ENCODE measurements around the gene OR5AU1.

The OR5AU1 gene

DNA sequence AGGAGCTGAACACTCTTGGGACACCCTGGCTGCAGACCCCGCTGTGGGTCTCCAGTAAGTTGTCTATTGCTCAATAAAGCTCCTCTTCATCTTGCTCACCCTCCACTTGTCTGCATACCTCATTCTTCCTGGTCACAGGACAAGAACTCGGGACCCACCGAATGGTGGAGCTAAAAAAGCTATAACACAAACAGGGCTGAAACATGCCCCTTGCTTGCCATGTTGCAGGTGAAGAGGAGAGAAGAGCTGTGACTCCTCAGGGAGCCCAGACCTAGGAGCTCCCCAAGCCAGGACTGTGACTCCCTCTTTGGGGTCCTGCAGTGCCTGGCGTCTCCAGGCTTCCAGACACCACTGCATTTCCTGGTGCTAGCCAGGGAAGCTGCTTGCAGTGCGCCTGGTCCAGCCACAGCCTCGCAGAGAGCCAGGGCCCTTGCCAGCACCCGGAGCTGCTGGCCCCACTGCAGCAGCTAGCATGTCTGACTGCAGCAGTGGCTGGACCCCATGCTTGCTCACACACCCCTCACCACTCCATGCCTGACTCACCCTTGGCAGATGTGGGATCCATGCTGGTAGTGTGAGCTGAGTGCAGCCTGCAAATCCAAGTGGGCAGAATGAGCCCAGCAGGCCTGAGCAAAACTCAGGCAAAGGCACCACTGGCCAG lies 37.1 kb upstream of the OR5AU1 start:
- no peak for DNase-seq (ENCODE audit: low read depth in 2 of 2)
- H3K4me3 ChIP-seq (replicated peaks in 1 of 2; ENCODE audit: low read depth in 2 of 2, low read length in 2 of 2) = no peak overlapping the region
- TF ChIP-seq, protein P1, sequence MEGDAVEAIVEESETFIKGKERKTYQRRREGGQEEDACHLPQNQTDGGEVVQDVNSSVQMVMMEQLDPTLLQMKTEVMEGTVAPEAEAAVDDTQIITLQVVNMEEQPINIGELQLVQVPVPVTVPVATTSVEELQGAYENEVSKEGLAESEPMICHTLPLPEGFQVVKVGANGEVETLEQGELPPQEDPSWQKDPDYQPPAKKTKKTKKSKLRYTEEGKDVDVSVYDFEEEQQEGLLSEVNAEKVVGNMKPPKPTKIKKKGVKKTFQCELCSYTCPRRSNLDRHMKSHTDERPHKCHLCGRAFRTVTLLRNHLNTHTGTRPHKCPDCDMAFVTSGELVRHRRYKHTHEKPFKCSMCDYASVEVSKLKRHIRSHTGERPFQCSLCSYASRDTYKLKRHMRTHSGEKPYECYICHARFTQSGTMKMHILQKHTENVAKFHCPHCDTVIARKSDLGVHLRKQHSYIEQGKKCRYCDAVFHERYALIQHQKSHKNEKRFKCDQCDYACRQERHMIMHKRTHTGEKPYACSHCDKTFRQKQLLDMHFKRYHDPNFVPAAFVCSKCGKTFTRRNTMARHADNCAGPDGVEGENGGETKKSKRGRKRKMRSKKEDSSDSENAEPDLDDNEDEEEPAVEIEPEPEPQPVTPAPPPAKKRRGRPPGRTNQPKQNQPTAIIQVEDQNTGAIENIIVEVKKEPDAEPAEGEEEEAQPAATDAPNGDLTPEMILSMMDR (IDR thresholded peaks at IDR 0.05; ENCODE audit: low read depth, low read length) = no peak

DNA sequence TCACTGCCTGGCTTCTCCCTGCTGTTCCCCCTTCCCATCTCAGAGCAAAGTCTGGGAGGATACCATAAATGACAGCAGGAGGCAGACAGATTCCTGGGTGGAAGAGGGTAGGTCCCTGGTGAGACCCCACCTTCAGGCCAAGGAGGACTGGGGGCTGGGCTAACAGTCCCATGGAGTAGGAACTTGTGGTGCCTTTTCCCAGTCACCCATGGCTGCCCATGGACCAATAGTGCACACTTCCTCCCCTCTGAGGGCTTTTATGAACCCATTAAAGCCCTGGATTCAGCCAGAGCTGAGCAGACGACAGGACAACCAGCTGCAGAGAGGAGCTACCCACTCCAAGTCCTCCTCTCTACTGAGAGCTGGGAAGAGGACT lies 36.6 kb upstream of the OR5AU1 start:
- DNase-seq (ENCODE audit: low read depth in 2 of 2) = no peak
- TF ChIP-seq, protein P1 (IDR thresholded peaks at IDR 0.05; ENCODE audit: low read depth, low read length) = no peak
- H3K4me3 ChIP-seq (replicated peaks in 1 of 2; ENCODE audit: low read depth in 2 of 2, low read length in 2 of 2) = peak overlapping the region in 1 of 2 donors; percentile 8

DNA sequence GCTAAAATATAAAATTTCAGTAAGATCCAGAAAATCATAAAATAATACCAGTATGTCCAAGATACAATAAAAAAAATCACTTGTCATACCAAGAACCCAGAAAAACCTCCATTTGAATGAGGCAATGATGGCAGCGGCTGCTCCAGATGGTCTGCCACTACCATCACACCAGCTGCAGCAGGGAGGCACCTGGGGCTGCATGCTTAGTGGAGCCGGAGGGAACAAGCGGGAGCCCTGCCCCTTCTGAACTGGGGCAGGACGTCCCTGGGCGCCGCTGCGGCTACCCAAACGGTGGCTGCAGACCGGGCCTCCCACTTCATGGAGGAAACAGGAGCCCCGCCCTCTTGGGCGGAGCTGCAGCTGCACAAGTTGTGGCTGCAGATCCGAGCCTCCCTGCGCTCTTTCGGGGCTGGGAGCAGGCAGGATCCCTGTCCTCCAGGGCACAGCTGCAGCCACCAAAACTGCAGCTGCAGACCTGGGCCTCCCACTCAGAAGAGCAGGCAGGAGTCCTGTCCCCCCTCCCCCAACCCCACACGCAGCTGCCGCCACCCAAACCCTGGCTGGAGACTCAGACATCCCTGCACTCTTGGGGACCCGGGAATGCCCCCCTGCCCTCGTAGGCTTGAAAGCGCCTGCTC lies 36.1 kb upstream of the OR5AU1 start:
- H3K4me3 ChIP-seq (replicated peaks in 1 of 2; ENCODE audit: low read depth in 2 of 2, low read length in 2 of 2) = peak overlapping the region; percentile 8 to 34
- TF ChIP-seq, protein P1 (IDR thresholded peaks at IDR 0.05; ENCODE audit: low read depth, low read length) = no peak
- DNase-seq (ENCODE audit: low read depth in 2 of 2) = peak; percentile 41 to 43

DNA sequence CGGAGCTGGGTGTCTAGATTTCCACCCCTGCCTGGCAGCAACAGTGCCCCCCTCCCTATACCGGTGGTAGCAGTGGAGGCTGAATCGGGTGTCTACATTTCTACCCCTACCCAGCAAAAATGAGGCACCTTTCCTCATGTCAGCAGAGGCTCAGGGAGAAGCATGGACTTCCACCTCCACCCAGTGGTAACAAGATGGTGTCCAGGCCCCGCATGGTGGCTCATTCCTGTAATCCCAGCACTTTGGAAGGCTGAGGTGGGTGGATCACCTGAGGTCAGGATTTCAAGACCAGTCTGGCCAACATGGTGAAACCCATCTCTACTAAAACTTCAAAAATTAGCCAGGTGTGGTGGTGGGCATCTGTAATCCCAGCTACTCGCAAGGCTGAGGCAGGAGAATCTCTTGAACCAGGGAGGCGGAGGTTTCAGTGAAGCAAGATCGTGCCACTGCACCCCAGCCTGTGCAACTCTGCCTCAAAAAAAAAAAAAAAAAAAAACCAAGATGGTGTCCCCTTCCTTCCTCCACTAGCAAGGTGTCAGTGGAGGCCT lies 35.5 kb upstream of the OR5AU1 start:
- DNase-seq (ENCODE audit: low read depth in 2 of 2) = no peak
- H3K4me3 ChIP-seq (replicated peaks in 1 of 2; ENCODE audit: low read depth in 2 of 2, low read length in 2 of 2) = no peak overlapping the region
- TF ChIP-seq, protein P1 (IDR thresholded peaks at IDR 0.05; ENCODE audit: low read depth, low read length) = no peak

DNA sequence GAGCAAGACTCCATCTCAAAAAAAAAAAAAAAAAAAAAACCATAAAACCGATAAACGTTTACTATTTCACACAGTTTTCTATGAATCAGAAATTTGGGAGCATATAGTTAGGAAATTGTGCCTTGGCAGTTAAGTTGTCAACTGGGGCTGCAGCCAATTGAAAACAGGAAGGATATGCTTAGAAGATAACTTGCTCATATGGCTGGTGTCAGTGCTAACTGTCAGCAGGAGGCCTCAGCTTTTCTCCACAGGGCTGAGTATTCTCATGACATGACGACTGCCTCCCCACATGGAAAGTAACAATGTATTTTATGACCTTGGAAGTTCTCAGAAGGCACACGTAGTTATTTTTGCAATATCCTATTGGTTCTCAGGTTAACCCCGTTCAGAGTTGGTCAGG lies 29.6 kb upstream of the OR5AU1 start:
- TF ChIP-seq, protein P1 (IDR thresholded peaks at IDR 0.05; ENCODE audit: low read depth, low read length) = no peak
- peak; percentile 35 to 77 for DNase-seq (ENCODE audit: low read depth in 2 of 2)
- no peak overlapping the region for H3K4me3 ChIP-seq (replicated peaks in 1 of 2; ENCODE audit: low read depth in 2 of 2, low read length in 2 of 2)

DNA sequence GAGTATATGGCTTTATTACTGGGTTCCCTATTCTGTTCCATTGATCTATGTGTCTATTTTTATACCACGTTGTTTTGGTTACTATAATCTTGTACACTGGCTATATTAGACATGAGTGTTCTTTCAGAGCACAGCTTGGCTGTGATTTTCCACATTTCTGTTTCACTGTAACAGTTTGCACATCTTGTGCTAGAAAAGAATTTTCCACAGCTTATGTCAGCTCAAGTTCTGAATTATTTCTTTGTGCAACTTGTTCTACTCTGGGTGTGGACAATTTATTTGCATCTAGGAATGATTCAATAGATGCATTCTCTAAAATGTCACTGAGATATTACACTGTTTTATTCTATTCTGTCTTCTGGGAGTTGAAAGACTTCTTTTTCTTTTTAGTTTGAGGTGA lies 28.4 kb upstream of the OR5AU1 start:
- TF ChIP-seq, protein P1 (IDR thresholded peaks at IDR 0.05; ENCODE audit: low read depth, low read length) = no peak
- no peak for DNase-seq (ENCODE audit: low read depth in 2 of 2)
- H3K4me3 ChIP-seq (replicated peaks in 1 of 2; ENCODE audit: low read depth in 2 of 2, low read length in 2 of 2) = no peak overlapping the region
